ENCODE results near the gene SLC16A4.

- TF ChIP-seq CTCF (IDR thresholded peaks at IDR 0.05; ENCODE audit: poor library complexity) = no peak
- TF ChIP-seq EZH2 (IDR thresholded peaks at IDR 0.05; ENCODE audit: borderline replicate concordance) = no peak
Observed at GRCh38 chr1:110321045-110321444, 69.8 kb downstream of the SLC16A4 start.

Measured in hepatocyte (in vitro differentiated cells).